ENCODE results near the gene CFI.

GRCh38 chr4:109755656-109756055 is 46.1 kb downstream of the CFI start:
- TF ChIP-seq CTCF (IDR thresholded peaks at IDR 0.05; ENCODE audit: insufficient read depth, low read length, poor library complexity, severe bottlenecking), result no peak
- TF ChIP-seq EZH2phosphoT487 (conservative IDR thresholded peaks at IDR 0.05; ENCODE audit: low read length), result no peak
